Upper lobe of right lung (tissue), 1 donor: ENCODE data around the gene CHMP4A. TPM values are rescaled to one million over a fixed set of nuclear protein-coding genes. Genes with fewer than 3 reads are reported as not detected.
A peak's percentile ranks its signal among the peaks of the same experiment; 100 is the strongest.

Source experiments
- ATAC-seq: fragments of 200-7000 bp; cut with Tn5 transposase; one replicate; pipeline ENCODE4 v1.9.1; 2020; ENCODE audit warnings: mild to moderate bottlenecking, moderate library complexity
- DNase-seq: peaks from one replicate; pipeline ENCODE4 v3.0.0-alpha.2; 2020
- H3K27ac ChIP-seq: fragments of 200-600 bp; one replicate; pipeline ENCODE4 v1.8.0; 2022
- H3K27me3 ChIP-seq: fragments of 200-600 bp; one replicate; pipeline ENCODE4 v1.8.0; 2022; ENCODE audit warnings: mild to moderate bottlenecking
- H3K36me3 ChIP-seq: fragments of 200-600 bp; one replicate; pipeline ENCODE4 v1.8.0; 2022
- H3K4me1 ChIP-seq: fragments of 200-600 bp; one replicate; pipeline ENCODE4 v1.8.0; 2022
- H3K4me3 ChIP-seq: fragments of 200-600 bp; one replicate; pipeline ENCODE4 v1.8.0; 2022; ENCODE audit warnings: mild to moderate bottlenecking
- H3K9me3 ChIP-seq: fragments of 200-600 bp; one replicate; pipeline ENCODE4 v1.8.0; 2022
- CTCF ChIP-seq: fragments of 200-600 bp; IDR thresholded peaks from one replicate; pipeline ENCODE4 v1.8.0; 2022; ENCODE audit warnings: antibody characterized with exemption
- intact Hi-C: fragments of 100-400 bp; cut with DNase I; formaldehyde crosslinking; loops from one replicate; pipeline ENCODE4 v1.11.0; 2022
- total RNA-seq: library from RNA; stranded (reverse); fragmentation: NEBNext Ultra II Directional; extraction: Animal tissue kit (Norgen Biotek cat#: 25700); gene quantifications from one replicate; pipeline ENCODE4 v1.2.1, GENCODE V29; 2021
- donor health status: DM: no; HTN: yes; CAD: no; lungs with severe emphysema.

CHMP4A gene
- total RNA-seq, 1 donor from 2014 or later, result 48.0 TPM

- Histone ChIP-seq H3K27me3 (no peaks in the 10 kb centered on the region), H3K27ac (peak overlapping the region; percentile 100), H3K4me1 (peaks cover 41% of the 10 kb centered on the region), H3K9me3 (no peaks in the 10 kb centered on the region), H3K4me3 (peak overlapping the region; percentile 95), H3K36me3 (peaks cover 44% of the 10 kb centered on the region)
- intact Hi-C loops, result no loop called here
- peak; percentile 97 for DNase-seq
- ATAC-seq, result peak; percentile 94
- peak; percentile 56 for TF ChIP-seq CTCF
Observed at GRCh38 chr14:24241829-24242443, 28.6 kb upstream of the CHMP4A start.

GRCh38 chr14:24240110-24240918 is 27.0 kb upstream of the CHMP4A start:
- Histone ChIP-seq H3K27me3 (no peaks in the 10 kb centered on the region), H3K4me3 (peak overlapping the region; percentile 2), H3K27ac (no peak overlapping the region), H3K9me3 (no peaks in the 10 kb centered on the region), H3K36me3 (peaks cover 60% of the 10 kb centered on the region), H3K4me1 (peaks cover 41% of the 10 kb centered on the region)
- ATAC-seq (no peak), DNase-seq (peak; percentile 21)
- no peak for TF ChIP-seq CTCF
- intact Hi-C loops, result no loop called here

- H3K4me1 ChIP-seq, result peaks cover 47% of the 10 kb centered on the region
- no peak for TF ChIP-seq CTCF
- H3K27ac ChIP-seq, result no peak overlapping the region
- peaks cover 63% of the 10 kb centered on the region for H3K36me3 ChIP-seq
- intact Hi-C loops, result no loop called here
- no peak overlapping the region for H3K4me3 ChIP-seq
- no peaks in the 10 kb centered on the region for H3K9me3 ChIP-seq
- no peaks in the 10 kb centered on the region for H3K27me3 ChIP-seq
- DNase-seq, result no peak
- no peak for ATAC-seq
Observed at GRCh38 chr14:24238527-24239037, 25.3 kb upstream of the CHMP4A start.

GRCh38 chr14:24238123-24238522 is 24.8 kb upstream of the CHMP4A start:
- intact Hi-C loops, result no loop called here
- no peaks in the 10 kb centered on the region for H3K27me3 ChIP-seq
- TF ChIP-seq CTCF, result no peak
- H3K9me3 ChIP-seq, result no peaks in the 10 kb centered on the region
- no peak overlapping the region for H3K4me3 ChIP-seq
- ATAC-seq, result no peak
- peaks cover 48% of the 10 kb centered on the region for H3K4me1 ChIP-seq
- H3K27ac ChIP-seq, result no peak overlapping the region
- peaks cover 63% of the 10 kb centered on the region for H3K36me3 ChIP-seq
- no peak for DNase-seq

- Histone ChIP-seq H3K27ac (no peak overlapping the region), H3K36me3 (peaks cover 63% of the 10 kb centered on the region), H3K9me3 (no peaks in the 10 kb centered on the region), H3K4me1 (peaks cover 49% of the 10 kb centered on the region), H3K27me3 (no peaks in the 10 kb centered on the region), H3K4me3 (no peak overlapping the region)
- no peak for TF ChIP-seq CTCF
- intact Hi-C loops, result no loop called here
- DNase-seq, result no peak
- ATAC-seq, result no peak
Observed at GRCh38 chr14:24237463-24237955, 24.2 kb upstream of the CHMP4A start.
